ENCODE measurements around the gene ARHGAP23. TPM values are rescaled to one million over a fixed set of nuclear protein-coding genes. Genes with fewer than 3 reads are reported as not detected.

ARHGAP23 gene
- total RNA-seq, 3 donors from 2014 or later: 6.1 to 44.6 (median 12.6) TPM

DNA sequence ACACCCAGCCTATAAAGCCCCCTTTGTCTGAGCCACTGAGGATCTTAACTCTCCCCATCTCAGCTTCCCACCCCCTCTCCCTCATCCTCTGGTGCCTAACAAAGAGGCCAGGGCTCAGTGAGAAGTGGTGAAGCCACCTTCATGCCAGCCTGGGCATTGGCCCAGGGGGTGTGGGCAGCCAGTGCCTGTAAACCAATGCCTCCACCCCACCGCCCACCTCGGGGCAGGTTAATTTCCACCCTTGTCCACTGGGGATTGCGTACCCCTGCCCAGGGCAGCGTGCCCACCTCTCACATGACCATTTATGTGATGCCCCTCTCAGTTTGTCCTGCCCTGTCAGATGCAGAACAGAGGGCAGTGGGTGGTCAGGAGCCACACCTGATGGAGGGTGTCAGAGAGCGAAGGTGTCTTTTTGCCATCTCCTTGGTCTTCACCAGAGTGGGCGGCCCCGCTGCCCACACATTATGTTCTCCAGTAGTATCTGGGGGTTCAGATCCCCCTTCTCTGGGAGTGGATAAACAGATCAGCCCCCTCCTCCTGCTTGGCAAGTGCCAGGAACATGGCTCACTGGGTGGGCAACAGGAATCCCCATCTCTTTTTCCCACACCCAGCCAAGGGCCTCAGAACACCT, 10.1 kb upstream of the ARHGAP23 start:
- H3K4me3 ChIP-seq: no peak overlapping the region
- H3K36me3 ChIP-seq (ENCODE audit: low read depth): no peaks in the 10 kb centered on the region
- intact Hi-C loops (cut with DNase I, micrococcal nuclease): no loop called here
- DNase-seq (no peak), ATAC-seq (no peak)
- no peaks in the 10 kb centered on the region for H3K9me3 ChIP-seq
- no peak for TF ChIP-seq CTCF (IDR thresholded peaks at IDR 0.05)
- peaks cover 4% of the 10 kb centered on the region for H3K4me1 ChIP-seq (ENCODE audit: low read depth)

DNA sequence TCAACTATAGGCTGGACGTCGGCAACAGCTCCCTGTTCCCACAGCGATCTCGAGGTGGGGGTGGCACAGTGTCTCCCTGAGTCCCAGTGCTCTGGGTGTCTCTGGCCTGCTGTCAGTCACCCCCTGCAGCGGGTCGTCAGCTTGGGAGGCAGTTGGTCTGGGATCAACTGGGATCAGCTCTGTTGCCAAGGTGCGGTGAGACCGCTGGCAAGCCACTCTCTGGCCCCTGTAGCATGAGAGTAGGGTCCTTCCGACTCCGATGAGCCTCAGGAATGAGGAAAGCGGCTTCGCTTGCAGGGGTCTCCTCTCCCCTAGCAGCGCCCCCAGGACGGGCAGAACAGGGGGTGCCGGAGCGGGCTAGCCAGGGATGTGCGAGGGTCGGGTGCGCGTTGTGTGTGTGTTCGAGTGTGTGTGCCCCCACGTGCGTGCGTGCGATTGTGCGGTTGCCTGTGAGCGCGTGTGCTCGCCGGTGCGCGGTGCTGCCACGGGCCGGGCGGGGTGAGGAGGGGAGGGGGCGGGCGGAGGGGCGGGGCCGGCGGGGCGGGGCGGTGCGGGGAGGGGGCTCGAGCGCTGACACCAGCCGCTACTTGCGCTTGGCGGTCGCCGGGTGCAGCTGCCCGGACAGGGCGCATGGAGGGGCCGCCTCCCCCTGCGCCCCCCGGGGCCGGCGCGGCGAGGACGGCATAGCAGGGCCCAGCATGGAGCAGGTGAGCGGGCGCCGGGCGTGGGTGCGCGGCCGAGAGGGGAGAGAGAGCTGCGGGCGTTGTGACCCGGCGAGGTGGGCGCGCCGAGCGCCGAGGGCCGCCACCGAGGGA, 9.4 kb upstream of the ARHGAP23 start:
- DNase-seq (no peak), ATAC-seq (no peak)
- intact Hi-C loops (cut with DNase I, micrococcal nuclease): no loop called here
- TF ChIP-seq CTCF (IDR thresholded peaks at IDR 0.05): no peak
- peaks cover 4% of the 10 kb centered on the region for H3K4me1 ChIP-seq (ENCODE audit: low read depth)
- H3K36me3 ChIP-seq (ENCODE audit: low read depth): no peaks in the 10 kb centered on the region
- H3K4me3 ChIP-seq: no peak overlapping the region
- H3K9me3 ChIP-seq: no peaks in the 10 kb centered on the region

DNA sequence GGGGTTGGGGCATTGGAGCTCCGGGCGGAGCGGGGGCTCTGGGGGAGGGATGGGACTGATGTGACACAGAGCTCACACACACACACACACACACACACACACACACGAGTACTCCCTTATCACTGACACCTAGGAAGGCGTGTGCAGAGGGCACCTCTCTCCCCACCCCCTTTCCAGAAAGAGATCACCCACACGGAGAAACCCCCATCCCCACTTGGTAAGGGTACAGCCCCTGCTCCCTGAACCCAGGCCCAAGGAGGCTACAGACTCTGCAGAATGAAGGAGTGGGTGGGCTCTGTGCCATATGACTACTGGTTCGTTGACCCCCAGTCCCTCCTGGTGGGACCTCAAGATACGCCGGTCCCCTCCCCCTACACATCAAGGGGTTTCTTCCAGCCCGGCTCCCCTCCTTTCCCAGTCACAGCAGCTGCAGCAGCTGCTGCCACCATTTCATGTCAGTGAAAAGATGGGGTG, 8.7 kb upstream of the ARHGAP23 start:
- ATAC-seq: no peak

DNA sequence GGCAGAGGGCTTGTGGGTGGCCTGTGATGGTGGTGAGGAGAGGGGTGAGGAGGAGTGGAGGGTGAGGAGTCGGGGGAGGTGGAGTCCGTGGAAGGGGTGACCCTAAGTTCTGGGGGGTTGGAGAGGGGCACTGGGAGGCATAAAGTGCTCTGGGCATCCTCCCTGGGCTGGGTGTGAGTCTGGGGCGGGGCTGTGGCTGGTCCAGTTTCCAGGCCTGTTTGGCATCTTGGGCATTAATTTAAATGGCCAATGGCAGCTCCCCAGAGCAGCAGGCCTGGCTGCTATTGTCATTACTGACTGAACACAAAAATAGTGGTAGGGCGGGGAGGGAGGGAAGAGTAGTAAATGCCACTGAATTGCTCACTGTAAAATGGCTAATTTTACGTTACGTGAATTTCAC, 7.7 kb upstream of the ARHGAP23 start:
- TF ChIP-seq CTCF (IDR thresholded peaks at IDR 0.05): no peak
- intact Hi-C loops (cut with DNase I, micrococcal nuclease): loop anchor here in 1 of 2 donors (10.0 kb wide), 1 partner anchor 64 kb away; no protein-coding TSS in a partner anchor
- ATAC-seq (no peak), DNase-seq (no peak)
- Histone ChIP-seq H3K9me3 (no peaks in the 10 kb centered on the region), H3K36me3 (ENCODE audit: low read depth) (no peaks in the 10 kb centered on the region), H3K4me1 (ENCODE audit: low read depth) (no peaks in the 10 kb centered on the region), H3K4me3 (no peak overlapping the region)

More for the DNA sequence above, 8.7 kb upstream of the ARHGAP23 start:
- TF ChIP-seq CTCF (IDR thresholded peaks at IDR 0.05): no peak
- no peak overlapping the region for H3K4me3 ChIP-seq
- H3K36me3 ChIP-seq (ENCODE audit: low read depth): no peaks in the 10 kb centered on the region
- intact Hi-C loops (cut with DNase I, micrococcal nuclease): no loop called here
- no peak for DNase-seq
- H3K9me3 ChIP-seq: no peaks in the 10 kb centered on the region
- peaks cover 4% of the 10 kb centered on the region for H3K4me1 ChIP-seq (ENCODE audit: low read depth)

DNA sequence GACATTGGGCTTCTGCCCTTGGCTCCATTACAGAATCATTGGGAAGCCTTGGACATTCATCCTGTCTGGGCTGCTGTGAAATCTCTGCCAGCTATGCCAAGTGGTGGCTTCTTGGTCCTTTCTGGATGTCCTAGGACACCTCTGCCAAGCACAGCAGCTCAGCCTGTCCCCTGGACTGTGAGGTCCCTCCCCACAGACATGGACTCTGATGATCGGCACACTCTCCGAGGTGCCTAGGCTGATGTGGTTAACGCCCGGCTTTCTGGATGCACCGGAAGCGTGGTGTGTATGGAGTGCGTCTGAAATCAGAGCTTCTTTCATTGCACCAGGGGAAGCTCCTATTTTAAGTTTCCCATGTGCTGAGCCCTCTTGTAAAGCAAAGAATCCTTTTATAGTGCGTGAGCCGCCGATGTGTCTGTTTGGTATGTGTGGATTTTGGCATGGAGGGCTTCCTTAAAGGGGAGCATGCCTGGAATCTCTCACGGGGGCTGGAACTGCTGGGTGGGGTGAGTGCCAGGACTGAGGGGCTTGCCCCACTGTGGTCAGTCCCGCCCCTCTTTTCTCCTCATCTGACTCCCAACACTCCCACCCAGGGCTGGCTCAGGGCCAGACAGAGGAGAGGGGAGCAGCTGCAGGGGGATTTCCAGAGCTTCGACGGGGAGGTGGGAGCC, 7.0 kb upstream of the ARHGAP23 start:
- no peak overlapping the region for H3K4me3 ChIP-seq
- no peaks in the 10 kb centered on the region for H3K9me3 ChIP-seq
- H3K4me1 ChIP-seq (ENCODE audit: low read depth): no peaks in the 10 kb centered on the region
- ATAC-seq: no peak
- no peak for DNase-seq
- intact Hi-C loops (cut with DNase I, micrococcal nuclease): loop anchor here in 1 of 2 donors (10.0 kb wide), 1 partner anchor 63 kb away; no protein-coding TSS in a partner anchor
- no peaks in the 10 kb centered on the region for H3K36me3 ChIP-seq (ENCODE audit: low read depth)
- no peak for TF ChIP-seq CTCF (IDR thresholded peaks at IDR 0.05)

Data from mucosa of descending colon (tissue), 3 donors.